CD4-positive, alpha-beta T cell (primary cell): Measurements from ENCODE around the gene CFAP47. TPM values are rescaled to one million over a fixed set of nuclear protein-coding genes. Genes with fewer than 3 reads are reported as not detected.

ENCODE experiments used
- ATAC-seq: fragments of 200-7000 bp; cut with Tn5 transposase; one replicate; pipeline ENCODE4 v1.10.0; 2022; ENCODE audit warnings: mild to moderate bottlenecking; ENCODE audit not compliant: poor library complexity
- CTCF ChIA-PET: fragments of 350-600 bp; sonication (Branson Sonifier 250); formaldehyde crosslinking; loops from one replicate; lab custom pipeline; 2021; ENCODE audit warnings: antibody characterized with exemption, inconsistent platforms; lab: Charles Lee
- POLR2A ChIA-PET: fragments of 350-600 bp; sonication (Branson Sonifier 250); formaldehyde crosslinking; loops from one replicate; lab custom pipeline; 2021; ENCODE audit warnings: antibody characterized with exemption, inconsistent platforms; lab: Charles Lee
- DNase-seq, 14 experiments: peaks; one replicate each; pipeline ENCODE4 v3.0.0-alpha.2; 2013 to 2020; ENCODE audit warnings: mixed read lengths in 2 of 14
- H3K27ac ChIP-seq, 2 donors: one replicate each; pipeline versions ENCODE4 v1.5.1 to v1.7.0; 2013; ENCODE audit warnings: low read length in 2 of 2, low read depth in 1 of 2, mild to moderate bottlenecking in 1 of 2
- H3K27me3 ChIP-seq, 2 experiments: 1 replicate in 1 of 2; 2 replicates in 1 of 2; pipeline versions ENCODE4 v1.6.1 to v1.7.0; 2013; ENCODE audit warnings: low read length in 2 of 2, control low read depth in 1 of 2, mild to moderate bottlenecking in 1 of 2, moderate library complexity in 1 of 2; ENCODE audit not compliant: insufficient read depth in 2 of 2, control insufficient read depth in 1 of 2
- H3K36me3 ChIP-seq: one replicate; pipeline ENCODE4 v1.6.1; 2013; ENCODE audit warnings: low read length, control low read depth; ENCODE audit not compliant: insufficient read depth
- H3K4me1 ChIP-seq: one replicate; pipeline ENCODE4 v1.6.1; 2013; ENCODE audit warnings: low read length, control low read depth; ENCODE audit not compliant: insufficient read depth
- H3K4me3 ChIP-seq: one replicate; pipeline ENCODE4 v1.5.1; 2013; ENCODE audit warnings: mild to moderate bottlenecking, low read length, moderate library complexity
- H3K9me3 ChIP-seq, 2 experiments: 1 replicate in 1 of 2; 2 replicates in 1 of 2; pipeline versions ENCODE4 v1.6.1 to v1.7.0; 2013; ENCODE audit warnings: low read length in 2 of 2, mild to moderate bottlenecking in 2 of 2, control low read depth in 1 of 2, moderate library complexity in 1 of 2; ENCODE audit not compliant: control insufficient read depth in 1 of 2, insufficient read depth in 1 of 2
- H3K27ac Mint-ChIP-seq: one replicate; pipeline ENCODE4 v1.8.0; 2020; ENCODE audit warnings: mixed read lengths
- H3K27me3 Mint-ChIP-seq: one replicate; pipeline ENCODE4 v1.8.0; 2021; ENCODE audit warnings: mixed read lengths
- H3K36me3 Mint-ChIP-seq: one replicate; pipeline ENCODE4 v1.8.0; 2021; ENCODE audit warnings: low read depth, mixed read lengths
- H3K4me1 Mint-ChIP-seq: one replicate; pipeline ENCODE4 v1.8.0; 2021; ENCODE audit warnings: low read depth, mixed read lengths
- H3K4me3 Mint-ChIP-seq: one replicate; pipeline ENCODE4 v1.8.0; 2020; ENCODE audit warnings: mild to moderate bottlenecking, mixed read lengths
- H3K9me3 Mint-ChIP-seq: one replicate; pipeline ENCODE4 v1.8.0; 2020; ENCODE audit warnings: mixed read lengths
- CTCF ChIP-seq: fragments of 200-600 bp; IDR thresholded peaks from one replicate; pipeline ENCODE4 v1.8.0; 2022; ENCODE audit warnings: antibody characterized with exemption, mild to moderate bottlenecking
- intact Hi-C, 2 experiments: fragments of 100-400 bp; cut with DNase I in 1 of 2; cut with micrococcal nuclease in 1 of 2; formaldehyde crosslinking; loops; one replicate each; pipeline versions ENCODE4 v1.15.1 to v1.9.0; 2023 to 2025; cut with DNase I, micrococcal nuclease
- total RNA-seq, 174 experiments: library from RNA in 2 of 174; stranded (reverse) in 2 of 174; gene quantifications; one replicate each; pipeline ENCODE4 v1.2.3 and lab custom pipeline; 2021 to 2026

The CFAP47 gene
- total RNA-seq, 2 experiments from 2014 or later = not detected

- ChIA-PET POLR2A (no interaction called here), CTCF (no interaction called here)
- Mint-ChIP-seq H3K27me3 (no peaks in the 10 kb centered on the region), H3K9me3 (no peaks in the 10 kb centered on the region), H3K4me3 (no peak overlapping the region), H3K27ac (no peak overlapping the region), H3K4me1 (no peaks in the 10 kb centered on the region), H3K36me3 (no peaks in the 10 kb centered on the region)
- H3K27ac ChIP-seq = no peak overlapping the region
- no peak overlapping the region for H3K4me3 ChIP-seq
- H3K9me3 ChIP-seq = no peaks in the 10 kb centered on the region
- no peak for TF ChIP-seq CTCF
- ATAC-seq (no peak), DNase-seq (no peak)
- no peaks in the 10 kb centered on the region for H3K36me3 ChIP-seq
- intact Hi-C loops = no loop called here
- H3K4me1 ChIP-seq = no peaks in the 10 kb centered on the region
- no peaks in the 10 kb centered on the region for H3K27me3 ChIP-seq
These were observed 464.0 kb downstream of the CFAP47 start for GRCh38 chrX:36383495-36383894.

GRCh38 chrX:36388901-36389300, 469.4 kb downstream of the CFAP47 start:
- Histone ChIP-seq H3K36me3 (no peaks in the 10 kb centered on the region), H3K4me1 (no peaks in the 10 kb centered on the region), H3K9me3 (no peaks in the 10 kb centered on the region), H3K4me3 (no peak overlapping the region), H3K27ac (no peak overlapping the region), H3K27me3 (no peaks in the 10 kb centered on the region)
- Mint-ChIP-seq H3K27me3 (no peaks in the 10 kb centered on the region), H3K4me3 (no peak overlapping the region), H3K27ac (no peak overlapping the region), H3K9me3 (no peaks in the 10 kb centered on the region), H3K4me1 (no peaks in the 10 kb centered on the region), H3K36me3 (no peaks in the 10 kb centered on the region)
- DNase-seq (no peak), ATAC-seq (no peak)
- TF ChIP-seq CTCF = no peak
- ChIA-PET POLR2A (no interaction called here), CTCF (no interaction called here)
- intact Hi-C loops = no loop called here

- TF ChIP-seq CTCF = no peak
- H3K27ac ChIP-seq = no peak overlapping the region
- CTCF ChIA-PET = no interaction called here
These were observed 482.2 kb downstream of the CFAP47 start for GRCh38 chrX:36401774-36402173.

More at GRCh38 chrX:36401774-36402173, 482.2 kb downstream of the CFAP47 start:
- POLR2A ChIA-PET = no interaction called here
- Histone ChIP-seq H3K9me3 (no peaks in the 10 kb centered on the region), H3K4me1 (no peaks in the 10 kb centered on the region), H3K4me3 (no peak overlapping the region), H3K27me3 (no peaks in the 10 kb centered on the region), H3K36me3 (no peaks in the 10 kb centered on the region)
- DNase-seq (no peak), ATAC-seq (no peak)
- Mint-ChIP-seq H3K4me1 (no peaks in the 10 kb centered on the region), H3K27me3 (no peaks in the 10 kb centered on the region), H3K9me3 (no peaks in the 10 kb centered on the region), H3K36me3 (no peaks in the 10 kb centered on the region), H3K4me3 (no peak overlapping the region), H3K27ac (no peak overlapping the region)
- intact Hi-C loops = no loop called here
